H54 (cell line): ENCODE measurements around the gene TRIM14.
"Not testable (repeated sequence)": the region's sequence is repeated elsewhere in the genome, so short reads cannot be mapped to it uniquely, and the experiment has no call there.

Experiments
- DNase-seq: peaks from one replicate; pipeline ENCODE4 v3.0.0; 2011; ENCODE audit warnings: low spot score, mixed read lengths; ENCODE audit not compliant: insufficient read length
- FAIRE-seq: peaks from 3 replicates; lab custom pipeline; 2011; peaks lifted over from hg19 to GRCh38; lab: Jason Lieb, UNC
- POLR2A ChIP-seq: IDR thresholded peaks from 2 replicates; pipeline ENCODE4 v1.6.1; 2011; ENCODE audit warnings: low read depth, mild to moderate bottlenecking, low read length

The TRIM14 gene

GRCh38 chr9:98087420-98088354, 31.3 kb downstream of the TRIM14 start:
- TF ChIP-seq POLR2A, result no peak
- no peak for FAIRE-seq
- no peak for DNase-seq

DNA sequence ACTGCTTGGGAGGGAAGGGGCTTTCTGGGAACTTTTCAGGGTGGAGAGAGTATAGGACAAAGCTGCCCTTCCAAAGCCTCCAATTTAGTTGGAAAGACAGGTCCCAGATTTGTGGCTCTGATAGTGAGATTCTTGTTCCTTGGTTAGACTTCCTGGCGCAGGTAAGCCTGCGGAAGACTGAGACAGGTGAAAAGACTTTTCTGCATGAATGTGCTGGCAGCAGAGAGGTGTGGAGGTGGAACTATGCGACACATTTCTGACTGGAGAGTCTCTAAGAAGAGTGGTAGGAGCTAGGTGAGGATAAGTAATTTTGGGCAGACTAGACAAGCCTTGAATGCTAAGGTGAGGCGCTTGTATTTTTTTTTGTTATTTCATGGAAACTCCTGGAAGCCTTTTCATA, 32.6 kb downstream of the TRIM14 start:
- FAIRE-seq (no peak), DNase-seq (no peak)
- no peak for TF ChIP-seq POLR2A

GRCh38 chr9:98085944-98086343, 33.1 kb downstream of the TRIM14 start:
- TF ChIP-seq POLR2A, result no peak
- FAIRE-seq (no peak), DNase-seq (no peak)

DNA sequence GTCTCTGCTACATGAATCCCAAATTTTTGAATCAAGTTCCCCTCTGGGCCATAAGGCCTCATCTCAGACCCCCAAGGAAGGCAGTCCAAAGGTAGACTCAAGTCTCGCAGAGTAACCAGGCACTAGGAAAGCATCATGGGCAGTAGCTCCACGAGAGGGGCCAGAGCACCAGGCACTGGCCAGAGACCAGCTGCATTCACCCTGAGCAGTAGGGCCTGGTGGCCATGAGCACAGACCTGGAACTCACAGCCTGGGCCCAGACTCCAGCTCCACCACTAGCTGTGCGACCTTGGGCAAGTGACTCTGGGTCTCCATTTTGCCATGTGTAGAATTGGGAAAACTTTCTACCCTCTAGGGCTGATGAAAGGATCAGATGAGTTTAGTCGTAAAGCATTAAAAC, 34.0 kb downstream of the TRIM14 start:
- FAIRE-seq, result no peak
- no peak for TF ChIP-seq POLR2A
- DNase-seq, result no peak

DNA sequence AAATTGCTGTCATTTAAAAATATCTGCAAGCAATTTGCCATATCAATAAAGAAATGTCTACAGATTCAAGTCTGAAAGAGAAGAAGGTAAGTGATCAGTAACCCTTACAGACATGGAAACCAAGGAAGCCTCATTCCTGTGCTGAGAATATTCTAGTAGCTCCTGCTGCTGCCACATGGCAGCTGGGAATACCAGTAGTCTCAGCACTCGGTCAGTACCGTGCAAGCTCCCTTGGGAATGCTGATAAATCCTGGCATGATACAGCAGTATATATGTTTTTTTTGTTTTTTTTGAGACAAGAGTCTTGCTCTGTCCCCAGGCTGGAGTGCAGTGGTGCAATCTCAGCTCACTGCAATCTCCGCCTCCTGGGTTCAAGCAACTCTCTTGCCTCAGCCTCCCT, 34.6 kb downstream of the TRIM14 start:
- no peak for TF ChIP-seq POLR2A
- FAIRE-seq, result no peak

DNA sequence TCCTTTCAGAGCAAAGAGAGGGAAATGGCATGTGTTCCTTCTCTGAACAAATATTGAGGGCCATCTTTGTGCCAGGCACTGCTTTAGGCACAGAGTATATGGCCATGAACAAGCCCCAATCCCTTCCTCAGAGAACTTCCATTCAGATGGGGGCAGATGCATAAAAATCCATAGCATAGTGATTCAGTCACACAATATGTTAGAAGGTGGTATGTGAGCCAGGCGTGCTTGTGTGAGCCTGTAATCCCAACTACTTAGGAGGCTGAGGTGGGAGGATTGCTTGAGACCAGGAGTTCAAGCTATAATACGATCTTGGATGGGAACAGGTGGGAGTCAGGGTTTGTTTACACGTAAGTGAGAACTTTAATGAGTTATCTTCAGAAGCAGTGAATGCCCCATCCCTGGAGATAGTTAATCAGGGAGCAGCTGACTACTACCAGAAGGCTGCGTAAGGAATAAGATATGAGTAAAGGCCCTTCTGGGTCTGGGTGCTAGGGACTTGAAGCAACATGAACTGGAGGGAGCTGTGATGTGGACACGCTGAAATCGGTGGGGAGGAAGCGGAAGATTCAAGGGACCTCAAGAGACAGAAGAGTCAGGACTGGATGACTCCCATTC, 35.3 kb downstream of the TRIM14 start:
- no peak for TF ChIP-seq POLR2A
- no peak for FAIRE-seq
- DNase-seq, result no peak

More for the DNA sequence above, 34.6 kb downstream of the TRIM14 start:
- DNase-seq, result no peak

GRCh38 chr9:98083061-98083501, 35.9 kb downstream of the TRIM14 start:
- DNase-seq (no peak), FAIRE-seq (no peak)
- no peak for TF ChIP-seq POLR2A

GRCh38 chr9:98081477-98082219, 37.4 kb downstream of the TRIM14 start:
- peak; percentile 70 for FAIRE-seq
- no peak for TF ChIP-seq POLR2A
- peak; percentile 94 for DNase-seq

DNA sequence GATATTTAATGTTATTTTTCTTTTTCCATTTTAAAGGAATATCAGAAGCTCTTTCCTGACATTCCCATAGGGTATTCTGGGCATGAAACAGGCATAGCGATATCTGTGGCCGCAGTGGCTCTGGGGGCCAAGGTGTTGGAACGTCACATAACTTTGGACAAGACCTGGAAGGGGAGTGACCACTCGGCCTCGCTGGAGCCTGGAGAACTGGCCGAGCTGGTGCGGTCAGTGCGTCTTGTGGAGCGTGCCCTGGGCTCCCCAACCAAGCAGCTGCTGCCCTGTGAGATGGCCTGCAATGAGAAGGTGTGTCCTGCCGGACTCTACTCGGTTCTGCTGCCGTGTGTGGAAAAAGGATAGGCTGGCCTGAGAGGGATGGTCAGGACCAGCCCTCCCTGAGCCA, 38.2 kb downstream of the TRIM14 start:
- no peak for FAIRE-seq
- DNase-seq, result no peak
- no peak for TF ChIP-seq POLR2A

DNA sequence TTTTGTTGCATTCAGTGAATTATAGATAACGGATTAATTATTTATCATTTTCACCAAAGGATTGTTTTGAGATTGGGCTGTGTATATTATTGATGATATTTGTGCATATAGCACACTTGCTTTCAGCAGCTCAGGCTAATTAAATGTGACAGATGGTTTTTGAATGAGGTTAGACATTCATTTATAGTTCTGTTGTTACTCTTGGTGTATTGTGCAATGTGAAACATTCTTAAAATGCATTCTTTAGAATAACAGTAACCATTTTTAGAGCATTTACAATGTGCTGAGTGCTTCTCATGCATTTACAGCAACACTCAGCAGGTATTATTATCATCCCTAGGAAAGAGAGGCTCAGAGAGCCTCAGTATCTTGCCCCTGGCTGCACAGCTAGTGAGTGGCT, 38.7 kb downstream of the TRIM14 start:
- TF ChIP-seq POLR2A, result no peak
- no peak for FAIRE-seq
- no peak for DNase-seq

- DNase-seq (no peak), FAIRE-seq (no peak)
- TF ChIP-seq POLR2A, result no peak
Observed at GRCh38 chr9:98078895-98079294, 40.1 kb downstream of the TRIM14 start.

GRCh38 chr9:98076514-98076890, 42.5 kb downstream of the TRIM14 start:
- not testable (repeated sequence) for DNase-seq, FAIRE-seq

DNA sequence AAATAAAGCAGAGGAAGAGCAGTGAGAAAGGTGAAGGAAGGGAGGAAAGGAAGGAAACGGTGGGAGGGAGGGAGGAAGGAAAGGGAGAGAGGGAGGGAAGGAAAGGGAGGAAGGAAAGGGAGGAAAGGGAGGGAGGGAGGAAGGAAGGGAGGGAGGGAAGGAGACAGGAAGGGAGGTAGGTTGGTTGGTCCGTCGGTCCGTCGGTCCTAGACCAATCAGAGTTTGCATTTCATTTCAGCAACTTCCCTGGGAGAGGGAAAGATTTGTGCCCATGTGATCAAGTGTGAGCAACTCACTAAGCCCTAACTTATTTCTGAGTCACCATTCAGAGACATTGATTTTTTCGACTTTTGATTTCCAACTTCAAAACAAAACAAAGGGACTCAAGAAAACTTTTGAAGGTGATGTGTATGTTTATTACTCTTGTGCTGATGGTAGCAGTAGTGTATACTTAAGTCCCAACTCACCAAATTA, 43.7 kb downstream of the TRIM14 start:
- TF ChIP-seq POLR2A, result no peak
- DNase-seq (peak; percentile 97), FAIRE-seq (peak; percentile 100)
